ENCODE data around the gene VPS45.

The VPS45 gene

GRCh38 chr1:150094734-150095265 is 27.2 kb downstream of the VPS45 start:
- H3K4me3 ChIP-seq (replicated peaks; ENCODE audit: low read depth, low read length): no peak overlapping the region
- DNase-seq (ENCODE audit: low read depth): no peak
- TF ChIP-seq CTCF (IDR thresholded peaks at IDR 0.05; ENCODE audit: low read length, missing control alignments): no peak

- no peak for DNase-seq (ENCODE audit: low read depth)
- no peak for TF ChIP-seq CTCF (IDR thresholded peaks at IDR 0.05; ENCODE audit: low read length, missing control alignments)
- H3K4me3 ChIP-seq (replicated peaks; ENCODE audit: low read depth, low read length): no peak overlapping the region
Measured at GRCh38 chr1:150102986-150103385, 35.4 kb downstream of the VPS45 start.

GRCh38 chr1:150106341-150106740 is 38.8 kb downstream of the VPS45 start:
- no peak overlapping the region for H3K4me3 ChIP-seq (replicated peaks; ENCODE audit: low read depth, low read length)
- no peak for TF ChIP-seq CTCF (IDR thresholded peaks at IDR 0.05; ENCODE audit: low read length, missing control alignments)
- DNase-seq (ENCODE audit: low read depth): no peak

GRCh38 chr1:150109586-150109985 is 42.0 kb downstream of the VPS45 start:
- DNase-seq (ENCODE audit: low read depth): no peak
- H3K4me3 ChIP-seq (replicated peaks; ENCODE audit: low read depth, low read length): no peak overlapping the region
- no peak for TF ChIP-seq CTCF (IDR thresholded peaks at IDR 0.05; ENCODE audit: low read length, missing control alignments)

GRCh38 chr1:150110116-150110515 is 42.5 kb downstream of the VPS45 start:
- no peak for DNase-seq (ENCODE audit: low read depth)
- TF ChIP-seq CTCF (IDR thresholded peaks at IDR 0.05; ENCODE audit: low read length, missing control alignments): no peak
- H3K4me3 ChIP-seq (replicated peaks; ENCODE audit: low read depth, low read length): no peak overlapping the region

- no peak for DNase-seq (ENCODE audit: low read depth)
- TF ChIP-seq CTCF (IDR thresholded peaks at IDR 0.05; ENCODE audit: low read length, missing control alignments): no peak
- no peak overlapping the region for H3K4me3 ChIP-seq (replicated peaks; ENCODE audit: low read depth, low read length)
Measured at GRCh38 chr1:150111670-150112069, 44.1 kb downstream of the VPS45 start.

- H3K4me3 ChIP-seq (replicated peaks; ENCODE audit: low read depth, low read length): no peak overlapping the region
- TF ChIP-seq CTCF (IDR thresholded peaks at IDR 0.05; ENCODE audit: low read length, missing control alignments): no peak
- DNase-seq (ENCODE audit: low read depth): no peak
Measured at GRCh38 chr1:150115121-150115520, 47.5 kb downstream of the VPS45 start.

All from fibroblast of pulmonary artery (primary cell).